H9 (cell line): ENCODE results near the gene UVSSA. TPM values are rescaled to one million over a fixed set of nuclear protein-coding genes. Genes with fewer than 3 reads are reported as not detected.

Experiments
- DNase-seq: peaks from one replicate; pipeline ENCODE4 v3.0.0-alpha.2; 2017
- H2AFZ ChIP-seq: one replicate; pipeline ENCODE4 v1.6.1; 2013; ENCODE audit warnings: mild to moderate bottlenecking, low read length, control low read depth, moderate library complexity
- H2AK5ac ChIP-seq: 2 replicates; pipeline ENCODE4 v1.6.1; 2013; ENCODE audit warnings: low read length, control low read depth, mixed read lengths; ENCODE audit not compliant: insufficient read length
- H2BK120ac ChIP-seq: one replicate; pipeline ENCODE4 v1.6.1; 2013; ENCODE audit warnings: low read depth, mild to moderate bottlenecking, low read length, control low read depth, inconsistent platforms; ENCODE audit not compliant: poor library complexity, severe bottlenecking
- H2BK12ac ChIP-seq: 2 replicates; pipeline ENCODE4 v1.6.1; 2013; ENCODE audit warnings: low read length, control low read depth, mixed read lengths, low read depth; ENCODE audit not compliant: insufficient read length
- H2BK15ac ChIP-seq: 2 replicates; pipeline ENCODE4 v1.6.1; 2013; ENCODE audit warnings: low read depth, low read length, control low read depth
- H2BK20ac ChIP-seq: one replicate; pipeline ENCODE4 v1.6.1; 2013; ENCODE audit warnings: low read depth, mild to moderate bottlenecking, low read length, control low read depth, inconsistent platforms; ENCODE audit not compliant: poor library complexity, severe bottlenecking
- H2BK5ac ChIP-seq: 2 replicates; pipeline ENCODE4 v1.6.1; 2013; ENCODE audit warnings: low read length, control low read depth, mixed read lengths; ENCODE audit not compliant: insufficient read length
- H3K14ac ChIP-seq: 2 replicates; pipeline ENCODE4 v1.6.1; 2013; ENCODE audit warnings: low read length, control low read depth; ENCODE audit not compliant: insufficient read depth
- H3K18ac ChIP-seq: 2 replicates; pipeline ENCODE4 v1.6.1; 2013; ENCODE audit warnings: low read depth, mild to moderate bottlenecking, mixed read lengths, low read length, control low read depth; ENCODE audit not compliant: insufficient read length
- H3K23ac ChIP-seq: 2 replicates; pipeline ENCODE4 v1.6.1; 2013; ENCODE audit warnings: low read length, control low read depth, mixed read lengths, low read depth; ENCODE audit not compliant: insufficient read length
- H3K23me2 ChIP-seq: 2 replicates; pipeline ENCODE4 v1.6.1; 2013; ENCODE audit warnings: low read depth, mild to moderate bottlenecking, mixed read lengths, low read length, control low read depth; ENCODE audit not compliant: insufficient read length, poor library complexity, severe bottlenecking
- H3K27ac ChIP-seq: 2 replicates; pipeline ENCODE4 v1.5.1; 2013; ENCODE audit warnings: low read length, control low read depth, mixed read lengths, low read depth; ENCODE audit not compliant: insufficient read length
- H3K27me3 ChIP-seq: 2 replicates; pipeline ENCODE4 v1.6.1; 2013; ENCODE audit warnings: low read length, control low read depth, inconsistent platforms; ENCODE audit not compliant: insufficient read depth
- H3K4ac ChIP-seq: 2 replicates; pipeline ENCODE4 v1.6.1; 2013; ENCODE audit warnings: low read depth, mild to moderate bottlenecking, control low read depth, inconsistent platforms, low read length, moderate library complexity
- H3K4me1 ChIP-seq: 2 replicates; pipeline ENCODE4 v1.6.1; 2013; ENCODE audit warnings: low read length, control low read depth, inconsistent platforms; ENCODE audit not compliant: insufficient read depth
- H3K4me2 ChIP-seq: 2 replicates; pipeline ENCODE4 v1.6.1; 2013; ENCODE audit warnings: low read length, control low read depth, mixed read lengths; ENCODE audit not compliant: insufficient read length, insufficient read depth
- H3K56ac ChIP-seq: 2 replicates; pipeline ENCODE4 v1.6.1; 2013; ENCODE audit warnings: low read depth, mild to moderate bottlenecking, mixed read lengths, low read length, control low read depth; ENCODE audit not compliant: insufficient read length
- H3K79me1 ChIP-seq: 2 replicates; pipeline ENCODE4 v1.6.1; 2013; ENCODE audit warnings: low read depth, mild to moderate bottlenecking, moderate library complexity, low read length, control low read depth, inconsistent platforms; ENCODE audit not compliant: insufficient read depth, poor library complexity, severe bottlenecking
- H3K79me2 ChIP-seq: 2 replicates; pipeline ENCODE4 v1.6.1; 2013; ENCODE audit warnings: low read length, control low read depth, inconsistent platforms; ENCODE audit not compliant: insufficient read depth
- H3K9ac ChIP-seq: 2 replicates; pipeline ENCODE4 v1.6.1; 2013; ENCODE audit warnings: low read length, control low read depth, mixed read lengths; ENCODE audit not compliant: insufficient read length; ENCODE audit errors: extremely low read depth
- H3K9me3 ChIP-seq: one replicate; pipeline ENCODE4 v1.6.1; 2013; ENCODE audit warnings: low read depth, low read length, inconsistent platforms; ENCODE audit not compliant: control insufficient read depth
- H3T11ph ChIP-seq: one replicate; pipeline ENCODE4 v1.6.1; 2013; ENCODE audit warnings: mild to moderate bottlenecking, low read length, control low read depth, inconsistent platforms
- H4K20me1 ChIP-seq: one replicate; pipeline ENCODE4 v1.6.1; 2013; ENCODE audit not compliant: control insufficient read depth, insufficient read length, insufficient read depth
- H4K5ac ChIP-seq: 2 replicates; pipeline ENCODE4 v1.6.1; 2013; ENCODE audit warnings: low read depth, mild to moderate bottlenecking, mixed read lengths, low read length, control low read depth; ENCODE audit not compliant: insufficient read length
- H4K8ac ChIP-seq: replicated peaks from 2 replicates; pipeline ENCODE4 v1.6.1; 2013; ENCODE audit warnings: low read length, control low read depth, mixed read lengths, low read depth; ENCODE audit not compliant: insufficient read length
- H4K91ac ChIP-seq: 2 replicates; pipeline ENCODE4 v1.6.1; 2013; ENCODE audit warnings: low read depth, mild to moderate bottlenecking, moderate library complexity, mixed read lengths, low read length, control low read depth; ENCODE audit not compliant: insufficient read length
- H3K27ac Mint-ChIP-seq, 3 experiments: 2 replicates in 2 of 3; 3 replicates in 1 of 3; pipeline ENCODE4 v1.8.0; 2020 to 2021; ENCODE audit warnings: mixed read lengths in 3 of 3, mild to moderate bottlenecking in 1 of 3, moderate library complexity in 1 of 3
- H3K27me3 Mint-ChIP-seq: 2 replicates; pipeline ENCODE4 v1.8.0; 2021; ENCODE audit warnings: low read depth, mild to moderate bottlenecking, moderate library complexity, mixed read lengths
- H3K36me3 Mint-ChIP-seq, 3 experiments: 2 replicates in 2 of 3; 3 replicates in 1 of 3; pipeline ENCODE4 v1.8.0; 2020 to 2021; ENCODE audit warnings: low read depth in 3 of 3, mixed read lengths in 3 of 3; ENCODE audit not compliant: insufficient read depth in 1 of 3
- H3K4me1 Mint-ChIP-seq, 2 experiments: 2 replicates each; pipeline ENCODE4 v1.8.0; 2020; ENCODE audit warnings: mixed read lengths in 2 of 2
- H3K4me3 Mint-ChIP-seq, 2 experiments: 2 replicates in 1 of 2; 3 replicates in 1 of 2; pipeline ENCODE4 v1.8.0; 2020 to 2021; ENCODE audit warnings: mild to moderate bottlenecking in 2 of 2, mixed read lengths in 2 of 2, moderate library complexity in 1 of 2
- H3K9me3 Mint-ChIP-seq, 2 experiments: 2 replicates in 1 of 2; 3 replicates in 1 of 2; pipeline ENCODE4 v1.8.0; 2020; ENCODE audit warnings: mild to moderate bottlenecking in 2 of 2, mixed read lengths in 2 of 2, moderate library complexity in 1 of 2
- WGBS: extraction: QIAGEN DNeasy Blood & Tissue Kit; methylation state at CpG from one replicate; pipeline ENCODE4 v1.1.7; 2013; ENCODE audit warnings: missing lambda C conversion rate, low lambda C conversion rate, mixed read lengths; ENCODE audit not compliant: insufficient read length; ENCODE audit errors: extremely low coverage; 5-methylcytosine and 5-hydroxymethylcytosine counted together
- total RNA-seq: library from RNA; stranded (reverse); gene quantifications from 2 replicates; pipeline ENCODE4 v1.2.1, GENCODE V29; 2021
- TF ChIP-seq, protein P1 (sequence below): fragments of 200-600 bp; sonication (generic); conservative IDR thresholded peaks from 3 replicates; pipeline ENCODE4 v1.8.0; 2021; ENCODE audit warnings: antibody characterized with exemption, mild to moderate bottlenecking

Gene UVSSA
- total RNA-seq, 1 experiment from 2014 or later: 15.9 TPM

DNA sequence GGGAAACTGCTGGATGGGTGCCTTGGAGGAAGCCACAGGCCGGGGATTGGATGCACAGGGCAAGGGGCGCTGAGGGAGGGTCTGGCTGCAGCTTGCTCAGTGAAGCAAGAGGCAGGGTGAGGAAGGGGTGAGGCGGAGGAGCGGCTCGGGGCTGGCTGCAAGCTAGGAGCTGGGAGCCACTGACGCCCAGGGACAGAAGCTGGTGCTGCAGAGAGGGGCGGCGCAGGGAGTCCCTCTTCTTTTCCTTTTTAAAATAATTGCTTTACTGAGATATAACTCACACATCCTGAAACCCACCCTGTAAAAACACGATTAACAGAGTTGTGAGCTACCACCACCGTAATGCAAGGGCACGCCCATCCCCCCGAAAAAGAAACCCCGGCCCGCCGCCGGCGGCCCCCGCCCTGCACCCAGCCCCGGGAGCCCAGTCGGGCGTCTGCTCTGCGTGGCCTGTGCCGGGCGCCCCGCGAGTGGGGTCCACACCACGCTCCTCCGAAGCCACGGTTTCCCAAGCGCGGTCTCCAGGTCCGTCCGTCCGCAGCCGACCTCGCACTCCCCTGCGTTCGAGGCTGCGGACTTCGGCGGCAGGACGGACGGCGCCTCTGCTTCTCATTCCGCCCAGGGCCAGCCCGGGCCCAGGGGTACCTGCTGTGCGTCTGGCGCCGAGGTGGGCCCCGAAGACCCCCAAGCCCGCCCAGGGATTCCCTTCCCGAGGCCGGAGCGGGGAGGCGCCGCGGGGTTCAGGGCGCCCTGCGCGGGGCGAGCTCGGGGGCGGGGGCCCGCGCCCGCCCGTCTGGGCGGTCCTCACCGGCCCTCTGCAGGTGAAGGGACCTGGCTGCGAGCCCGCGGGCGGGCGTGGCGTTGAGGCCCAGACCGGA, 866 bp upstream of the UVSSA start:
- Histone ChIP-seq H4K91ac (no peak overlapping the region), H3K27ac (no peak overlapping the region), H3K56ac (no peak overlapping the region), H3K9me3 (no peaks in the 10 kb centered on the region), H2BK15ac (no peak overlapping the region), H4K20me1 (no peaks in the 10 kb centered on the region), H3K4me1 (no peaks in the 10 kb centered on the region; the same call in 1 of the 2 replicates), H3K79me1 (no peaks in the 10 kb centered on the region), H3K4me2 (peak overlapping the region; percentile 59), H4K5ac (no peak overlapping the region), H2BK120ac (no peak overlapping the region), H3K18ac (no peak overlapping the region), H2BK5ac (no peak overlapping the region), H2AFZ (no peak overlapping the region), H2AK5ac (no peak overlapping the region), H3K79me2 (no peaks in the 10 kb centered on the region), H2BK20ac (no peak overlapping the region), H3K9ac (peak overlapping the region; percentile 41), H3K27me3 (no peaks in the 10 kb centered on the region), H3K14ac (no peak overlapping the region; the same call in 1 of the 2 replicates), H3K23me2 (peaks cover 11% of the 10 kb centered on the region), H4K8ac (no peak overlapping the region), H3T11ph (no peak overlapping the region), H2BK12ac (no peak overlapping the region), H3K4ac (no peak overlapping the region), H3K23ac (no peak overlapping the region)
- Mint-ChIP-seq H3K9me3 (peaks cover 0 to 4% of the 10 kb centered on the region in 2 experiments; a peak in 1 of 5 replicates), H3K27ac (peak overlapping the region in 2 of 3 experiments; percentile 20 to 59; a peak in 4 of 7 replicates), H3K27me3 (no peaks in the 10 kb centered on the region; the same call in 1 of the 2 replicates), H3K4me3 (peak overlapping the region; percentile 81 to 92), H3K4me1 (peaks cover 21 to 24% of the 10 kb centered on the region in 2 experiments), H3K36me3 (peaks cover 13 to 34% (median 30%) of the 10 kb centered on the region in 3 experiments)
- WGBS: no CpG with 5 or more reads among the region's 76 CpGs
- DNase-seq: peak; percentile 66
- TF ChIP-seq, protein P1, sequence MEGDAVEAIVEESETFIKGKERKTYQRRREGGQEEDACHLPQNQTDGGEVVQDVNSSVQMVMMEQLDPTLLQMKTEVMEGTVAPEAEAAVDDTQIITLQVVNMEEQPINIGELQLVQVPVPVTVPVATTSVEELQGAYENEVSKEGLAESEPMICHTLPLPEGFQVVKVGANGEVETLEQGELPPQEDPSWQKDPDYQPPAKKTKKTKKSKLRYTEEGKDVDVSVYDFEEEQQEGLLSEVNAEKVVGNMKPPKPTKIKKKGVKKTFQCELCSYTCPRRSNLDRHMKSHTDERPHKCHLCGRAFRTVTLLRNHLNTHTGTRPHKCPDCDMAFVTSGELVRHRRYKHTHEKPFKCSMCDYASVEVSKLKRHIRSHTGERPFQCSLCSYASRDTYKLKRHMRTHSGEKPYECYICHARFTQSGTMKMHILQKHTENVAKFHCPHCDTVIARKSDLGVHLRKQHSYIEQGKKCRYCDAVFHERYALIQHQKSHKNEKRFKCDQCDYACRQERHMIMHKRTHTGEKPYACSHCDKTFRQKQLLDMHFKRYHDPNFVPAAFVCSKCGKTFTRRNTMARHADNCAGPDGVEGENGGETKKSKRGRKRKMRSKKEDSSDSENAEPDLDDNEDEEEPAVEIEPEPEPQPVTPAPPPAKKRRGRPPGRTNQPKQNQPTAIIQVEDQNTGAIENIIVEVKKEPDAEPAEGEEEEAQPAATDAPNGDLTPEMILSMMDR: no peak
